ENCODE data around the gene DIP2A. TPM values are rescaled to one million over a fixed set of nuclear protein-coding genes. Genes with fewer than 3 reads are reported as not detected.

Gene DIP2A
- total and polyA plus RNA-seq, 7 donors = 7.3 to 12.2 (median 11.0) TPM

- no peak for TF ChIP-seq CTCF (IDR thresholded peaks at IDR 0.05)
- 91 to 95% (median 94%) methylated on average over 22 to 23 of the region's 23 CpGs for WGBS, 3 donors
- intact Hi-C loops (cut with DNase I) = no loop called here
- H3K4me1 ChIP-seq = no peaks in the 10 kb centered on the region
- no peak overlapping the region for H3K27ac ChIP-seq
- no peak overlapping the region for H3K4me3 ChIP-seq
- no peaks in the 10 kb centered on the region for H3K27me3 ChIP-seq (ENCODE audit: insufficient read depth in 3 of 3, low read length in 2 of 3)
- DNase-seq (peak in 1 of 2 donors; percentile 48), ATAC-seq (peak in 3 of 4 donors; percentile 2 to 9 (median 6))
- peaks cover 16 to 100% of the 10 kb centered on the region in 2 donors for H3K36me3 ChIP-seq (ENCODE audit: insufficient read depth in 1 of 2, low read depth in 1 of 2)
- H3K9me3 ChIP-seq = no peaks in the 10 kb centered on the region
These were observed 24.3 kb upstream of the DIP2A start for GRCh38 chr21:46434322-46434958.

- DNase-seq (peak in 1 of 2 donors; percentile 49), ATAC-seq (peak in 2 of 4 donors; percentile 4 to 5)
- Histone ChIP-seq H3K9me3 (no peaks in the 10 kb centered on the region), H3K4me3 (no peak overlapping the region), H3K27me3 (ENCODE audit: insufficient read depth in 3 of 3, low read length in 2 of 3) (no peaks in the 10 kb centered on the region), H3K27ac (no peak overlapping the region), H3K36me3 (ENCODE audit: insufficient read depth in 1 of 2, low read depth in 1 of 2) (peaks cover 10 to 100% of the 10 kb centered on the region in 2 donors), H3K4me1 (no peaks in the 10 kb centered on the region)
- intact Hi-C loops (cut with DNase I) = no loop called here
- WGBS, 3 donors = 92 to 96% (median 93%) methylated on average over 29 of the region's 29 CpGs
- no peak for TF ChIP-seq CTCF (IDR thresholded peaks at IDR 0.05)
These were observed 22.9 kb upstream of the DIP2A start for GRCh38 chr21:46435786-46436227.

GRCh38 chr21:46436621-46437020, 22.1 kb upstream of the DIP2A start:
- intact Hi-C loops (cut with DNase I) = no loop called here
- no peaks in the 10 kb centered on the region for H3K9me3 ChIP-seq
- no peak for TF ChIP-seq CTCF (IDR thresholded peaks at IDR 0.05)
- peak in 1 of 2 donors; percentile 35 for DNase-seq
- 87 to 92% (median 87%) methylated on average over 15 of the region's 15 CpGs for WGBS, 3 donors
- ATAC-seq = no peak
- H3K27me3 ChIP-seq (ENCODE audit: insufficient read depth in 3 of 3, low read length in 2 of 3) = no peaks in the 10 kb centered on the region
- H3K36me3 ChIP-seq (ENCODE audit: insufficient read depth in 1 of 2, low read depth in 1 of 2) = peaks cover 10 to 100% of the 10 kb centered on the region in 2 donors
- no peak overlapping the region for H3K27ac ChIP-seq
- no peaks in the 10 kb centered on the region for H3K4me1 ChIP-seq
- no peak overlapping the region for H3K4me3 ChIP-seq

GRCh38 chr21:46437096-46437498, 21.6 kb upstream of the DIP2A start:
- whole genome bisulfite sequencing, 3 donors = 85 to 89% (median 87%) methylated on average over 13 of the region's 13 CpGs
- DNase-seq (peak in 1 of 2 donors; percentile 29), ATAC-seq (no peak)
- Histone ChIP-seq H3K27me3 (ENCODE audit: insufficient read depth in 3 of 3, low read length in 2 of 3) (no peaks in the 10 kb centered on the region), H3K4me3 (no peak overlapping the region), H3K4me1 (no peaks in the 10 kb centered on the region), H3K9me3 (no peaks in the 10 kb centered on the region), H3K36me3 (ENCODE audit: insufficient read depth in 1 of 2, low read depth in 1 of 2) (peaks cover 10 to 100% of the 10 kb centered on the region in 2 donors), H3K27ac (no peak overlapping the region)
- TF ChIP-seq CTCF (IDR thresholded peaks at IDR 0.05) = no peak
- intact Hi-C loops (cut with DNase I) = no loop called here
